K562 (cell line): Measurements from ENCODE around the gene FOSL2. TPM values are rescaled to one million over a fixed set of nuclear protein-coding genes. Genes with fewer than 3 reads are reported as not detected.

ENCODE experiments used
- ATAC-seq: fragments of 200-7000 bp; cut with Tn5 transposase; 3 replicates; pipeline ENCODE4 v1.9.1; 2020; ENCODE audit warnings: moderate library complexity
- BruUV-seq: library from RNA; stranded (reverse); fragments of 400-500 nt; replicated peaks from 2 replicates; lab custom pipeline; 2021; lab: Mats Ljungman, UMichigan
- CTCF ChIA-PET: fragments of 300-600 bp; formaldehyde crosslinking; extraction: SDS; loops from one replicate; lab custom pipeline; 2021; ENCODE audit warnings: low intra/inter-chr PET ratio; lab: Yijun Ruan, JAX
- POLR2A ChIA-PET: fragments of 300-600, 350-650 bp; sonication (Branson Sonifier 250); formaldehyde crosslinking; extraction: SDS; loops from one replicate; lab custom pipeline; 2021; ENCODE audit warnings: antibody characterized with exemption, inconsistent platforms; lab: Yijun Ruan, JAX
- DNase-seq, 4 experiments: peaks; one replicate each; pipeline versions ENCODE4 v3.0.0 to v3.0.0-alpha.2; 2011 to 2018; ENCODE audit warnings: low spot score in 3 of 4, mixed read lengths in 3 of 4; ENCODE audit errors: extremely low read depth in 1 of 4
- FAIRE-seq: peaks from 2 replicates; lab custom pipeline; 2011; peaks lifted over from hg19 to GRCh38; lab: Jason Lieb, UNC
- H2AFZ ChIP-seq: 2 replicates; pipeline ENCODE4 v1.6.0; 2011; ENCODE audit warnings: low read depth, low read length, control low read depth, inconsistent platforms
- H3K27ac ChIP-seq: fragments of 200-600 bp; 3 replicates; pipeline ENCODE4 v1.8.0; 2011; ENCODE audit warnings: low read depth, mild to moderate bottlenecking, control low read depth, inconsistent platforms, low read length, moderate library complexity, mixed read lengths; ENCODE audit errors: extremely low read depth
- H3K27me3 ChIP-seq, 2 experiments: fragments of 300-600 bp in 1 of 2; 2 replicates in 1 of 2; 3 replicates in 1 of 2; pipeline versions ENCODE4 v1.6.0 to v1.8.0; 2011; ENCODE audit warnings: inconsistent platforms in 2 of 2, low read length in 2 of 2, mild to moderate bottlenecking in 1 of 2, mixed read lengths in 1 of 2, moderate library complexity in 1 of 2; ENCODE audit not compliant: control insufficient read depth in 2 of 2, insufficient read depth in 2 of 2
- H3K36me3 ChIP-seq: fragments of 300-600 bp; 3 replicates; pipeline ENCODE4 v1.8.0; 2011; ENCODE audit warnings: mild to moderate bottlenecking, low read length, inconsistent platforms; ENCODE audit not compliant: control insufficient read depth, insufficient read depth
- H3K4me1 ChIP-seq, 2 experiments: fragments of 200-600 bp in 1 of 2; replicated peaks in 1 of 2; 2 replicates in 1 of 2; 3 replicates in 1 of 2; pipeline versions ENCODE4 v1.5.1 to v1.8.0; 2011; ENCODE audit warnings: inconsistent platforms in 2 of 2, low read length in 2 of 2, mild to moderate bottlenecking in 1 of 2, mixed read lengths in 1 of 2, moderate library complexity in 1 of 2; ENCODE audit not compliant: control insufficient read depth in 2 of 2, insufficient read depth in 2 of 2
- H3K4me2 ChIP-seq: 2 replicates; pipeline ENCODE4 v1.6.1; 2011; ENCODE audit warnings: low read length, control low read depth, inconsistent platforms, mixed read lengths; ENCODE audit not compliant: insufficient read depth
- H3K4me3 ChIP-seq: fragments of 200-600 bp; sonication (generic), shearing (Covaris generic); 2 replicates; pipeline ENCODE4 v1.5.1; 2016; ENCODE audit warnings: control low read depth, inconsistent platforms
- H3K79me2 ChIP-seq: fragments of 200-600 bp; 3 replicates; pipeline ENCODE4 v1.8.0; 2011; ENCODE audit warnings: low read length, inconsistent platforms; ENCODE audit not compliant: control insufficient read depth, insufficient read depth
- H3K9ac ChIP-seq, 2 experiments: 2 replicates each; pipeline versions ENCODE4 v1.6.0 to v1.6.1; 2011; ENCODE audit warnings: low read depth in 2 of 2, low read length in 2 of 2, control low read depth in 1 of 2, inconsistent platforms in 1 of 2, mild to moderate bottlenecking in 1 of 2, mixed read lengths in 1 of 2; ENCODE audit not compliant: insufficient read depth in 1 of 2
- H3K9me1 ChIP-seq: one replicate; pipeline ENCODE4 v1.6.0; 2011; ENCODE audit warnings: inconsistent platforms, mild to moderate bottlenecking, low read length, moderate library complexity; ENCODE audit not compliant: control insufficient read depth, insufficient read depth
- H3K9me3 ChIP-seq: replicated peaks from 2 replicates; pipeline ENCODE4 v1.5.1; 2011; ENCODE audit warnings: low read depth, low read length, inconsistent platforms; ENCODE audit not compliant: control insufficient read depth, insufficient read depth
- H4K20me1 ChIP-seq: replicated peaks from 2 replicates; pipeline ENCODE4 v1.6.1; 2011; ENCODE audit warnings: low read length, inconsistent platforms, mixed read lengths; ENCODE audit not compliant: control insufficient read depth, insufficient read depth
- ARHGAP35 ChIP-seq: fragments of 450-650 bp; IDR thresholded peaks from 2 replicates; pipeline ENCODE4 v1.6.1; 2018; ENCODE audit not compliant: partially characterized antibody
- CBX5 ChIP-seq: IDR thresholded peaks from 2 replicates; pipeline ENCODE4 v1.6.1; 2014; ENCODE audit warnings: low read depth, borderline replicate concordance
- EHMT2 ChIP-seq: fragments of 450-650 bp; IDR thresholded peaks from 2 replicates; pipeline ENCODE4 v1.6.1; 2018; ENCODE audit warnings: antibody characterized with exemption
- FOXK2 ChIP-seq, 2 experiments: fragments of 450-650 bp; IDR thresholded peaks in 1 of 2; conservative IDR thresholded peaks in 1 of 2; 2 replicates each; pipeline ENCODE4 v1.6.1; 2016; ENCODE audit warnings: low read depth in 2 of 2, mild to moderate bottlenecking in 1 of 2
- GATAD2A ChIP-seq: fragments of 450-650 bp; IDR thresholded peaks from 2 replicates; pipeline ENCODE4 v1.6.1; 2017
- MAFF ChIP-seq: IDR thresholded peaks from 2 replicates; pipeline ENCODE4 v1.6.1; 2012; ENCODE audit warnings: low read length, improper control_type of control experiment
- MGA ChIP-seq: fragments of 450-650 bp; IDR thresholded peaks from 2 replicates; pipeline ENCODE4 v1.6.1; 2016; ENCODE audit warnings: mild to moderate bottlenecking, moderate library complexity
- NCOA6 ChIP-seq: fragments of 450-650 bp; IDR thresholded peaks from 2 replicates; pipeline ENCODE4 v1.6.1; 2017; ENCODE audit warnings: mild to moderate bottlenecking
- RBFOX2 ChIP-seq: fragments of 200-400 bp; formaldehyde crosslinking; IDR thresholded peaks from 2 replicates; pipeline ENCODE4 v1.6.1; 2017; ENCODE audit warnings: low read depth, mild to moderate bottlenecking, low read length, moderate library complexity
- YBX1 ChIP-seq: fragments of 450-650 bp; IDR thresholded peaks from 2 replicates; pipeline ENCODE4 v1.7.1; 2016; ENCODE audit warnings: mild to moderate bottlenecking
- ZKSCAN3 ChIP-seq: fragments of 250-450 bp; sonication (Bioruptor Pico); IDR thresholded peaks from 2 replicates; pipeline ENCODE4 v1.4.0; 2020
- ZNF197 ChIP-seq: fragments of 200-800 bp; sonication (Bioruptor generic); IDR thresholded peaks from 2 replicates; pipeline ENCODE4 v1.6.1; 2016; ENCODE audit warnings: low read depth, missing genetic modification characterization, missing compliant biosample characterization
- ZNF212 ChIP-seq: fragments of 450-650 bp; formaldehyde crosslinking; IDR thresholded peaks from 2 replicates; pipeline ENCODE4 v1.4.0; 2020; ENCODE audit warnings: mild to moderate bottlenecking
- ZNF445 ChIP-seq: fragments of 250-450 bp; sonication (Bioruptor Pico); IDR thresholded peaks from 2 replicates; pipeline ENCODE4 v1.4.0; 2020; ENCODE audit warnings: low read depth, mild to moderate bottlenecking, moderate library complexity
- ZNF696 ChIP-seq: fragments of 250-450 bp; sonication (Bioruptor Pico); conservative IDR thresholded peaks from 2 replicates; pipeline ENCODE4 v1.4.0; 2020; ENCODE audit warnings: mild to moderate bottlenecking, moderate library complexity
- WGBS: fragments of 100-300 bp; shearing (Covaris generic); methylation state at CpG from one replicate; pipeline ENCODE4 v1.1.6; 2016; ENCODE audit warnings: low coverage, mixed read lengths; ENCODE audit not compliant: insufficient coverage; ENCODE audit errors: missing lambda C conversion rate; 5-methylcytosine and 5-hydroxymethylcytosine counted together
- in situ Hi-C: fragments of 300-500 bp; cut with MboI; formaldehyde crosslinking; loops from 4 replicates; pipeline ENCODE4 v1.15.0; 2018; ENCODE audit warnings: inconsistent platforms, mixed read lengths
- intact Hi-C: fragments of 100-400 bp; cut with micrococcal nuclease; formaldehyde crosslinking; loops from 2 replicates; pipeline ENCODE4 v1.14.2; 2022
- polyA plus RNA-seq, 8 experiments: library from polyadenylated mRNA; depleted of rRNA in 4 of 8; stranded (reverse) in 5 of 8; unstranded in 3 of 8; fragments of >200 nt; fragmentation: Nextera tagmentation in 2 of 8; fragmentation: Illumina TruSeq in 1 of 8; extraction: Ambion mirVana in 2 of 8; extraction: Trizol in 1 of 8; gene quantifications; 2 replicates each; pipeline versions ENCODE4 v1.2.1 to v1.2.3, GENCODE V29; 2011 to 2014; ENCODE audit warnings: inconsistent platforms in 1 of 8, missing spikeins in 1 of 8
- total RNA-seq, 7 experiments: library from RNA; depleted of rRNA in 6 of 7; stranded (reverse); fragments of >200 nt in 6 of 7; fragmentation: Illumina TruSeq in 2 of 7; extraction: Trizol in 2 of 7; gene quantifications; 2 replicates each; pipeline versions ENCODE4 v1.2.1 to v1.2.3, GENCODE V29; 2011 to 2021; ENCODE audit warnings: low replicate concordance in 1 of 7

FOSL2 gene
- total and polyA plus RNA-seq, 9 of the 15 experiments (the other 6 are each of a cell fraction or from before 2014, with no cell fraction given): 0.04 to 2.9 (median 0.80) TPM

DNA sequence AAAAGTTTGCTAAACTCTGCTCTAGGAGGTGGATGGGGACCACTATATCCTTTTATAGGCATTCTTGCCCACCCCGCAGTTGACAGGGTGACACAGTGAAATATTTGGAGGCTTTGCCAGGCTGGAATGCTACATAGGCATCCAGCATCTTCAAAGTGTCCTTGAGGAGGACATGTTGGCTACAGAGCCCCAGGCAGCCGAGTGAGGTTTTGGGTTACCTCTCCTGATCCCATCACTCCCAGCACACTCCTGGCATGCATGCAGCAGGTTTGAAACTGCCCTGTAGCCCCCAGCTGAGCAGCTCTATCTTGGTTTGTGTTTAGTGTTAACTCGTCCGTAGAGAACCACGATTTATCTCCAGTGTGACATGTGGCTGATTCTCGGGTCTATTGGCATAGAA, 7.3 kb downstream of the FOSL2 start:
- in situ Hi-C loops: loop anchor here (10.0 kb wide), 1 partner anchor 235 kb away; no protein-coding TSS in a partner anchor
- H3K79me2 ChIP-seq: no peaks in the 10 kb centered on the region
- FAIRE-seq (no peak), ATAC-seq (no peak), DNase-seq (no peak)
- WGBS: 5% methylated on average over 4 of the region's 6 CpGs
- peaks cover 15 to 44% of the 10 kb centered on the region in 2 experiments for H3K27me3 ChIP-seq
- no peaks in the 10 kb centered on the region for H4K20me1 ChIP-seq
- ChIA-PET POLR2A (no interaction called here), CTCF (no interaction called here)
- BruUV-seq: no TSS peak
- no peak overlapping the region for H3K4me2 ChIP-seq
- no peaks in the 10 kb centered on the region for H3K9me1 ChIP-seq
- no peaks in the 10 kb centered on the region for H3K36me3 ChIP-seq
- intact Hi-C loops: loop anchor here (5.0 to 10.0 kb wide), 3 partner anchors 243 to 675 kb away; partner anchors contain the start of genes BABAM2 and RBKS
- no peak overlapping the region for H3K9ac ChIP-seq
- H3K9me3 ChIP-seq: no peaks in the 10 kb centered on the region
- H3K4me3 ChIP-seq: no peak overlapping the region
- H3K27ac ChIP-seq: no peak overlapping the region
- H3K4me1 ChIP-seq: no peaks in the 10 kb centered on the region; a peak in 1 of 5 replicates
- no peak overlapping the region for H2AFZ ChIP-seq
- TF ChIP-seq GATAD2A (no peak), MGA (no peak), ZNF445 (CRISPR knock-in tag) (no peak), EHMT2 (no peak), ZNF197 (CRISPR knock-in tag) (no peak), RBFOX2 (no peak), FOXK2 (conservative IDR thresholded peaks at IDR 0.05 in 1 of 2, IDR thresholded peaks at IDR 0.05 in 1 of 2; ENCODE audit: low read depth in 2 of 2) (no peak), ZNF696 (no peak), CBX5 (no peak), YBX1 (no peak), ZKSCAN3 (CRISPR knock-in tag) (no peak), NCOA6 (no peak), MAFF (no peak), ZNF212 (no peak), ARHGAP35 (no peak)
